ENCODE measurements around the gene IQCB1. TPM values are rescaled to one million over a fixed set of nuclear protein-coding genes. Genes with fewer than 3 reads are reported as not detected.
A peak's percentile ranks its signal among the peaks of the same experiment; 100 is the strongest.

The IQCB1 gene
- total and polyA plus RNA-seq, 10 of the 15 experiments (the other 5 are each of a cell fraction or from before 2014, with no cell fraction given): 36.0 to 69.4 (median 48.9) TPM

GRCh38 chr3:121836064-121836463, 1.2 kb upstream of the IQCB1 start (continued):
- no peak for TF ChIP-seq MLLT1 (IDR thresholded peaks at IDR 0.05)
- peak; percentile 49; the same call in 1 of the 2 replicates for TF ChIP-seq RUNX3 (IDR thresholded peaks at IDR 0.05; ENCODE audit: low read length)
- no peak for TF ChIP-seq IKZF1 (conservative IDR thresholded peaks at IDR 0.05)

GRCh38 chr3:121835465-121835801, 573 bp upstream of the IQCB1 start:
- in situ Hi-C loops (cut with MboI): loop anchor here (5.0 kb wide), 1 partner anchor 242 kb away; no protein-coding TSS in a partner anchor
- RAD21 ChIA-PET (ENCODE audit: unreplicated experiment): interaction anchor here (1.0 to 1.5 kb wide), 3 partner anchors 27 to 86 kb away, joined by 3 to 6 read pairs (median 4); partner anchors contain the start of gene GOLGB1
- SMC1A ChIA-PET (ENCODE audit: uncharacterized antibody, unreplicated experiment): interaction anchor here (0.5 to 13.3 kb wide), 6 partner anchors 9 to 312 kb away, joined by 3 to 171 read pairs (median 6); no protein-coding TSS in a partner anchor
- DNase-seq (ENCODE audit: low read depth, low spot score): peak; percentile 19
- intact Hi-C loops (cut with micrococcal nuclease; ENCODE audit: unreplicated experiment): loop anchor here (5.0 to 10.0 kb wide), 5 partner anchors 88 to 419 kb away; partner anchors contain the start of genes GOLGB1 and POLQ
- ATAC-seq: peak; percentile 25
- H4K20me1 ChIP-seq (ENCODE audit: control insufficient read depth, insufficient read depth): no peaks in the 10 kb centered on the region
- POLR2A ChIA-PET: interaction anchor here (1.0 to 1.8 kb wide), 4 partner anchors 17 to 101 kb away, joined by 3 to 6 read pairs (median 6); no protein-coding TSS in a partner anchor
- BruUV-seq (replicated peaks): TSS peak; percentile 86
- no peaks in the 10 kb centered on the region; the same call in 1 of the 3 replicates for H3K9me3 ChIP-seq (replicated peaks; ENCODE audit: control insufficient read depth, insufficient read depth, low read length)
- peak overlapping the region; percentile 90 for H3K4me3 ChIP-seq
- peak overlapping the region; percentile 17; the same call in 1 of the 2 replicates for H3K4me2 ChIP-seq (ENCODE audit: control insufficient read depth, insufficient read depth)
- CTCF ChIA-PET: interaction anchor here (0.8 to 2.0 kb wide), 3 partner anchors 10 to 46 kb away, joined by 3 to 6 read pairs (median 5); no protein-coding TSS in a partner anchor
- no peaks in the 10 kb centered on the region for H3K27me3 ChIP-seq (replicated peaks in 1 of 2; ENCODE audit: control insufficient read depth in 2 of 2, insufficient read depth in 2 of 2, low read length in 1 of 2)
- peak overlapping the region; percentile 70 for H2AFZ ChIP-seq (ENCODE audit: control insufficient read depth, low read depth, low read length)
- peaks cover 74% of the 10 kb centered on the region for H3K79me2 ChIP-seq (ENCODE audit: control insufficient read depth, insufficient read depth, low read length)
- H3K27ac ChIP-seq (ENCODE audit: control insufficient read depth, insufficient read depth): peak overlapping the region; percentile 75
- peaks cover 0 to 6% of the 10 kb centered on the region in 2 experiments; a peak in 1 of 4 replicates for H3K36me3 ChIP-seq (ENCODE audit: control insufficient read depth in 2 of 2, insufficient read depth in 2 of 2, low read length in 1 of 2)
- peak overlapping the region; percentile 83 for H3K9ac ChIP-seq (ENCODE audit: control insufficient read depth, insufficient read depth, low read length)
- H3K4me1 ChIP-seq (ENCODE audit: control insufficient read depth, insufficient read depth, low read length): peaks cover 7% of the 10 kb centered on the region; the same call in 1 of the 2 replicates
- WGBS (ENCODE audit: insufficient coverage, insufficient replicate concordance, low lambda C conversion rate, missing lambda C conversion rate): 0% methylated on average over 11 of the region's 11 CpGs
- no peak for FAIRE-seq
- 0 out of 2 replicates have a peak, but pooled peaks have one; percentile 27 for TF ChIP-seq RELB (IDR thresholded peaks at IDR 0.05; ENCODE audit: low read depth)
- no peak for TF ChIP-seq ZNF384 (IDR thresholded peaks at IDR 0.05; ENCODE audit: borderline replicate concordance, low read depth, low read length)
- peak; percentile 60 for TF ChIP-seq SKIL (IDR thresholded peaks at IDR 0.05; ENCODE audit: low read depth, poor library complexity, severe bottlenecking)
- TF ChIP-seq SIN3A (IDR thresholded peaks at IDR 0.05; ENCODE audit: low read depth, low read length): peak; percentile 21; the same call in 1 of the 2 replicates
- no peak for TF ChIP-seq TCF12 (IDR thresholded peaks at IDR 0.05; ENCODE audit: low read depth, low read length)
- no peak for TF ChIP-seq NFXL1 (IDR thresholded peaks at IDR 0.05; ENCODE audit: borderline replicate concordance)
- TF ChIP-seq CHD1 (IDR thresholded peaks at IDR 0.05; ENCODE audit: low read depth, low read length): 0 out of 2 replicates have a peak, but pooled peaks have one; percentile 11
- peak; percentile 26 to 46; a peak in 3 of 4 replicates for TF ChIP-seq IKZF2 (IDR thresholded peaks at IDR 0.05)
- TF ChIP-seq MEF2B (IDR thresholded peaks at IDR 0.05; ENCODE audit: partially characterized antibody, poor library complexity, severe bottlenecking): peak; percentile 3
- TF ChIP-seq ATF7 (IDR thresholded peaks at IDR 0.05; ENCODE audit: low read depth): 0 out of 2 replicates have a peak, but pooled peaks have one; percentile 6
- TF ChIP-seq PKNOX1 (IDR thresholded peaks at IDR 0.05): peak; percentile 42
- TF ChIP-seq NBN (IDR thresholded peaks at IDR 0.05): peak; percentile 62; the same call in 1 of the 2 replicates

All from GM12878 (cell line).